ENCODE measurements around the gene APH1A.
"Not testable (repeated sequence)": the region's sequence is repeated elsewhere in the genome, so short reads cannot be mapped to it uniquely, and the experiment has no call there.

GRCh38 chr1:150215855-150216254, 53.0 kb downstream of the APH1A start:
- not testable (repeated sequence) for TF ChIP-seq CTCF (IDR thresholded peaks at IDR 0.05 in 4 of 5, conservative IDR thresholded peaks at IDR 0.05 in 1 of 5); POLR2A (IDR thresholded peaks at IDR 0.05)
